HL-60 (cell line): Measurements from ENCODE around the gene KLK7.

Source experiments
- DNase-seq, 2 experiments: peaks; one replicate each; pipeline ENCODE4 v3.0.0-alpha.2; 2010 to 2020; ENCODE audit warnings: low read depth in 1 of 2, low spot score in 1 of 2
- H3K27ac ChIP-seq: fragments of 250-450 bp; sonication (Bioruptor Pico); replicated peaks from 2 replicates; pipeline ENCODE4 v1.5.1; 2020; ENCODE audit warnings: mild to moderate bottlenecking, moderate library complexity
- H3K27me3 ChIP-seq: fragments of 250-450 bp; sonication (Bioruptor Pico); 2 replicates; pipeline ENCODE4 v1.5.1; 2021; ENCODE audit warnings: mild to moderate bottlenecking, moderate library complexity; ENCODE audit not compliant: insufficient read depth, poor library complexity, severe bottlenecking
- H3K4me3 ChIP-seq: replicated peaks from 2 replicates; pipeline ENCODE4 v1.5.1; 2011; ENCODE audit warnings: mild to moderate bottlenecking, control low read depth, low read length; ENCODE audit not compliant: insufficient read depth
- GABPA ChIP-seq: IDR thresholded peaks from 2 replicates; pipeline ENCODE4 v1.6.1; 2012; ENCODE audit warnings: low read depth
- POLR2AphosphoS5 ChIP-seq: IDR thresholded peaks from 2 replicates; pipeline ENCODE4 v1.6.1; 2012; ENCODE audit warnings: low read depth
- SPI1 ChIP-seq: IDR thresholded peaks from 2 replicates; pipeline ENCODE4 v1.6.1; 2012; ENCODE audit warnings: low read depth, mild to moderate bottlenecking, borderline replicate concordance
- TF ChIP-seq, protein P1 (sequence below): IDR thresholded peaks from 2 replicates; pipeline ENCODE4 v1.6.1; 2012; ENCODE audit warnings: low read depth; ENCODE audit not compliant: insufficient replicate concordance
- TF ChIP-seq, protein P2 (sequence below): IDR thresholded peaks from one replicate; pipeline ENCODE4 v1.5.1; 2011; ENCODE audit warnings: low read length, control low read depth, inconsistent platforms; ENCODE audit not compliant: insufficient read depth

Gene KLK7

DNA sequence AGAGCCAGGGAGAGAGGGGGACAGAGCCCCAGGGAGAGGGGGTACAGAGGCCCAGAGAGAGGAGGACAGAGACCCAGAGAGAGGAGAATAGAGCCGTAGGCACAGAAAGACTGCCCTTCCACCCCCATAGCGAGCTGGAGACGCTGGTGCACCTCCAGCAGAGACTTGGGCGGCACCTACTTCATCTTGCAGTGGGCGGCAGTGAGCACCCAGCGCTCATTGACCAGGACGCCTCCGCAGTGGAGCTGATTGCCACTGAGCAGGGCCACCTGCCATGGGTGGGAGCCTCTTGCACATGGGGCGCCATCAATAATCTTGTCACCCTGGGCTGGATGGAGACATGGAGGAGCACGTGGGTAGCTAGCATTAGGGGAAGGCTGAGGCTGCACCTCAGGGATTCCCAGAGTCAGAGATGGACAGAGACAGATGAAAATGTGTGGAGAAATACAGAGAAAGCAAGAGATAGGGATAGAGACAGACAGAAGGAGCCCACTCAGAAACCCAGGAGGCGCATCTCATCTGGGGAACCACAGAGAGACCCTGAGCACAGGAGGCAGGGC is 2.0 kb downstream of the KLK7 start:
- Histone ChIP-seq H3K27me3 (no peaks in the 10 kb centered on the region), H3K4me3 (no peak overlapping the region), H3K27ac (no peak overlapping the region)
- no peak for DNase-seq
- TF ChIP-seq SPI1 (no peak), GABPA (no peak), POLR2AphosphoS5 (no peak)
- TF ChIP-seq, protein P1, sequence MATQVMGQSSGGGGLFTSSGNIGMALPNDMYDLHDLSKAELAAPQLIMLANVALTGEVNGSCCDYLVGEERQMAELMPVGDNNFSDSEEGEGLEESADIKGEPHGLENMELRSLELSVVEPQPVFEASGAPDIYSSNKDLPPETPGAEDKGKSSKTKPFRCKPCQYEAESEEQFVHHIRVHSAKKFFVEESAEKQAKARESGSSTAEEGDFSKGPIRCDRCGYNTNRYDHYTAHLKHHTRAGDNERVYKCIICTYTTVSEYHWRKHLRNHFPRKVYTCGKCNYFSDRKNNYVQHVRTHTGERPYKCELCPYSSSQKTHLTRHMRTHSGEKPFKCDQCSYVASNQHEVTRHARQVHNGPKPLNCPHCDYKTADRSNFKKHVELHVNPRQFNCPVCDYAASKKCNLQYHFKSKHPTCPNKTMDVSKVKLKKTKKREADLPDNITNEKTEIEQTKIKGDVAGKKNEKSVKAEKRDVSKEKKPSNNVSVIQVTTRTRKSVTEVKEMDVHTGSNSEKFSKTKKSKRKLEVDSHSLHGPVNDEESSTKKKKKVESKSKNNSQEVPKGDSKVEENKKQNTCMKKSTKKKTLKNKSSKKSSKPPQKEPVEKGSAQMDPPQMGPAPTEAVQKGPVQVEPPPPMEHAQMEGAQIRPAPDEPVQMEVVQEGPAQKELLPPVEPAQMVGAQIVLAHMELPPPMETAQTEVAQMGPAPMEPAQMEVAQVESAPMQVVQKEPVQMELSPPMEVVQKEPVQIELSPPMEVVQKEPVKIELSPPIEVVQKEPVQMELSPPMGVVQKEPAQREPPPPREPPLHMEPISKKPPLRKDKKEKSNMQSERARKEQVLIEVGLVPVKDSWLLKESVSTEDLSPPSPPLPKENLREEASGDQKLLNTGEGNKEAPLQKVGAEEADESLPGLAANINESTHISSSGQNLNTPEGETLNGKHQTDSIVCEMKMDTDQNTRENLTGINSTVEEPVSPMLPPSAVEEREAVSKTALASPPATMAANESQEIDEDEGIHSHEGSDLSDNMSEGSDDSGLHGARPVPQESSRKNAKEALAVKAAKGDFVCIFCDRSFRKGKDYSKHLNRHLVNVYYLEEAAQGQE, result no peak
- TF ChIP-seq, protein P2, sequence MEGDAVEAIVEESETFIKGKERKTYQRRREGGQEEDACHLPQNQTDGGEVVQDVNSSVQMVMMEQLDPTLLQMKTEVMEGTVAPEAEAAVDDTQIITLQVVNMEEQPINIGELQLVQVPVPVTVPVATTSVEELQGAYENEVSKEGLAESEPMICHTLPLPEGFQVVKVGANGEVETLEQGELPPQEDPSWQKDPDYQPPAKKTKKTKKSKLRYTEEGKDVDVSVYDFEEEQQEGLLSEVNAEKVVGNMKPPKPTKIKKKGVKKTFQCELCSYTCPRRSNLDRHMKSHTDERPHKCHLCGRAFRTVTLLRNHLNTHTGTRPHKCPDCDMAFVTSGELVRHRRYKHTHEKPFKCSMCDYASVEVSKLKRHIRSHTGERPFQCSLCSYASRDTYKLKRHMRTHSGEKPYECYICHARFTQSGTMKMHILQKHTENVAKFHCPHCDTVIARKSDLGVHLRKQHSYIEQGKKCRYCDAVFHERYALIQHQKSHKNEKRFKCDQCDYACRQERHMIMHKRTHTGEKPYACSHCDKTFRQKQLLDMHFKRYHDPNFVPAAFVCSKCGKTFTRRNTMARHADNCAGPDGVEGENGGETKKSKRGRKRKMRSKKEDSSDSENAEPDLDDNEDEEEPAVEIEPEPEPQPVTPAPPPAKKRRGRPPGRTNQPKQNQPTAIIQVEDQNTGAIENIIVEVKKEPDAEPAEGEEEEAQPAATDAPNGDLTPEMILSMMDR, result no peak

DNA sequence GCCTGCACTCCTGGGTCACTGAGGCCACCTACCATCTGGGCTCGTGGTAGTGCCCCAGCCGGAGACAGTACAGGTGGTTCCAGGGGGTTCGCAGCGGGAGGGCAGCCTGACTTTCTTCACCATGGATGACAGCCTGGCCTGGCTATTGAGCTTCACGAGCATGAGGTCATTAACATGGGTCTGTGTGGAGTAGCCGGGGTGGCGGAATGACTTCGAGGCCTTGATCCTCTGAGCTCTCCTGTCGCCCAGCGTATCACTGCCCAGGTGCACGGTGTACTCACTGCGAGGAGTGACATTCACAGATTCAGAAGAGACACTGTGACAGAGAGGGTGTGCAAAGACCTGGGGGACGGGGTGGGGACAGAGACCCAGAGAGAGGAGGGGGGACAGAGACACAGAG is 3.5 kb downstream of the KLK7 start:
- Histone ChIP-seq H3K27me3 (no peaks in the 10 kb centered on the region), H3K27ac (no peak overlapping the region), H3K4me3 (no peak overlapping the region)
- TF ChIP-seq, protein P2, result no peak
- TF ChIP-seq, protein P1, result no peak
- DNase-seq, result no peak

DNA sequence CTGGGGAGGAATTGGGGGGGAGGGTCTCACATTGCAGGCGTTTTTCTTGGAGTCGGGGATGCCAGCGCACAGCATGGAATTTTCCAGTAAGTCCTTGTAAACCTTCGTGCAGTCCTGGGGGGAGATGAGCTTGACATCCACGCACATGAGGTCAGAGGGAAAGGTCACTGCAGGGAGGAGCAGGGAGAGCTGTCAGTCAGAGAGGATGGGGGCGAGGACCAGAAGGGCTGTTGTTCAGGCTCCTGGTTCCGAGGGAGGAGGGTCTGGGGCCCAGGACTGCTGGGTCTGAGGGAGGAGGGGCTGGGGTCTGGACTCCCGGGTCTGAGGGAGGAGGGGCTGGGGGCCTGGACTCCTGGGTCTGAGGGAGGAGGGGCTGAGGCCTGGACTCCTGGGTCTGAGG is 4.0 kb downstream of the KLK7 start:
- Histone ChIP-seq H3K27ac (no peak overlapping the region), H3K4me3 (no peak overlapping the region), H3K27me3 (no peaks in the 10 kb centered on the region)
- TF ChIP-seq POLR2AphosphoS5, result no peak
- TF ChIP-seq, protein P1, result no peak
- no peak for DNase-seq
